GM21619 (cell line): ENCODE data around the gene APOD.

Experiments used
- ATAC-seq: cut with Tn5 transposase; IDR thresholded peaks from one replicate; pipeline ENCODE4 v1.9.1; 2021; ENCODE audit not compliant: unreplicated experiment

Gene APOD

GRCh38 chr3:195531683-195532082 is 52.1 kb downstream of the APOD start:
- ATAC-seq, result no peak

- no peak for ATAC-seq
These were observed 57.2 kb downstream of the APOD start for GRCh38 chr3:195526492-195526891.

GRCh38 chr3:195524171-195524896 is 59.4 kb downstream of the APOD start:
- ATAC-seq, result no peak

GRCh38 chr3:195522254-195523023 is 61.3 kb downstream of the APOD start:
- ATAC-seq, result no peak
